AG04450 (cell line): Measurements from ENCODE around the gene EHBP1L1. TPM values are rescaled to one million over a fixed set of nuclear protein-coding genes. Genes with fewer than 3 reads are reported as not detected.
A peak's percentile ranks its signal among the peaks of the same experiment; 100 is the strongest.
"Not testable (repeated sequence)": the region's sequence is repeated elsewhere in the genome, so short reads cannot be mapped to it uniquely, and the experiment has no call there.

ENCODE experiments used
- CTCF ChIA-PET: fragments of 300-600, 350-600 bp; formaldehyde crosslinking; extraction: SDS; loops from one replicate; lab custom pipeline; 2022; ENCODE audit warnings: antibody characterized with exemption, inconsistent platforms; lab: Charles Lee
- POLR2A ChIA-PET: fragments of 350-600 bp; formaldehyde crosslinking; extraction: SDS; loops from one replicate; lab custom pipeline; 2021; ENCODE audit warnings: antibody characterized with exemption, inconsistent platforms; lab: Yijun Ruan, JAX
- DNase-seq: peaks from one replicate; pipeline ENCODE4 v3.0.0-alpha.2; 2011; ENCODE audit warnings: low read depth, low spot score
- H3K27ac ChIP-seq: one replicate; pipeline ENCODE4 v1.5.1; 2012; ENCODE audit warnings: low read depth, low read length, control low read depth
- H3K27me3 ChIP-seq: one replicate; pipeline ENCODE4 v1.6.0; 2012; ENCODE audit warnings: low read length; ENCODE audit not compliant: control insufficient read depth, insufficient read depth
- H3K4me3 ChIP-seq: 2 replicates; pipeline ENCODE4 v1.5.1; 2011; ENCODE audit warnings: mild to moderate bottlenecking, low read depth, low read length, control low read depth
- H3K9me3 ChIP-seq: 2 replicates; pipeline ENCODE4 v1.5.1; 2012; ENCODE audit warnings: low read length; ENCODE audit not compliant: control insufficient read depth, insufficient read depth
- CTCF ChIP-seq: IDR thresholded peaks from 2 replicates; pipeline ENCODE4 v1.5.1; 2011; ENCODE audit warnings: low read depth, low read length, control low read depth, inconsistent platforms
- polyA plus RNA-seq: library from polyadenylated mRNA; depleted of rRNA; stranded (reverse); fragments of >200 nt; gene quantifications from 2 replicates; pipeline ENCODE4 v1.2.3, GENCODE V29; 2011

Gene EHBP1L1
- polyA plus RNA-seq, 1 experiment = 11.3 TPM

DNA sequence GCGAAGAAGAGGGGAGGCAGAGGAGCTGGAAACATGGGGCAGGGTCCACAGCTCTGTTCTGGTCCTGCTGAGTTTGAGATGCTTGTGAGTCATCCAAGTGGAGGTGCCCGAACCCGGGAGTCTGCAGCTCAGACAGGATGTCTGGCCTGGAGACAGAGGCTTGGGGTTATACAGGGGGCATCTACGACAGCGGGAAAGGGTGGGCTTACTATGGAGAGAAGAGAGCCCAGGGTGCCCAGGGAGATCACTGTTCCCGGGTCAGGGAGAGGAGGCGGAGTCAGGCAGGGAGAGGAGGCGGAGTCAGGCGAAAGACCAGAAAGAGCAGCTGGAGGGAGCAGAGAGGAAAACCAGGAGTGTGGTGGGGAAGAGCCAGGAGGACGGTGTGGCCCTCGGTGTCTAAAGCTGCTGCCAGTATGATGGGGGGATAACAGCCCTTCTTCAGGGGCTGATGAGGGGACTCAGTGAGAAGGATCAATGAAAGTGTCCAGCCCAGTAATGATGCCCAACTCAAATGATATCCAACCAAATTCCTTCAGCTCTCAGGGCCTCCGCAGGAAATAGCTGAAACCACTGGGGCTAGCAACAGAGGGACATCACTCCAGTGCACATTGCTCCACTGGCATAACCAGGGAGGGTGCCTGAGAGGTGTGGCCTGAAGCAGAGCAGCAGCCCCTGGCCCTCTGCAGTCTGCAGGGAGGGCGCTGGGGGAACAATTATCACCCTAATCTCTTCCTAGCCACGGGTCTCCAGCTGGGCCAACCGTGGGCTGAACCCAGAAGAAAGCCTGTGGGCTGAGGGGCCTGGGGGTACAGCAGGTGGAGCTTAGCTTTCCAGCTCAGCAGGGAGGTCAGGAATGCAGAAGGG is 15.1 kb upstream of the EHBP1L1 start:
- POLR2A ChIA-PET = interaction anchor here (0.6 to 2.3 kb wide), 7 partner anchors 9 to 297 kb away, joined by 3 to 8 read pairs (median 4); partner anchors contain the start of genes CFL1, FAM89B, NEAT1 and ZNRD2
- TF ChIP-seq CTCF = no peak
- DNase-seq = no peak
- H3K27me3 ChIP-seq = no peaks in the 10 kb centered on the region
- H3K4me3 ChIP-seq = no peak overlapping the region
- no peaks in the 10 kb centered on the region for H3K9me3 ChIP-seq
- peak overlapping the region; percentile 11 for H3K27ac ChIP-seq
- CTCF ChIA-PET = interaction anchor here (0.8 to 3.0 kb wide), 4 partner anchors 9 to 33 kb away, joined by 3 to 28 read pairs (median 14); partner anchors contain the start of genes FAM89B and ZNRD2

DNA sequence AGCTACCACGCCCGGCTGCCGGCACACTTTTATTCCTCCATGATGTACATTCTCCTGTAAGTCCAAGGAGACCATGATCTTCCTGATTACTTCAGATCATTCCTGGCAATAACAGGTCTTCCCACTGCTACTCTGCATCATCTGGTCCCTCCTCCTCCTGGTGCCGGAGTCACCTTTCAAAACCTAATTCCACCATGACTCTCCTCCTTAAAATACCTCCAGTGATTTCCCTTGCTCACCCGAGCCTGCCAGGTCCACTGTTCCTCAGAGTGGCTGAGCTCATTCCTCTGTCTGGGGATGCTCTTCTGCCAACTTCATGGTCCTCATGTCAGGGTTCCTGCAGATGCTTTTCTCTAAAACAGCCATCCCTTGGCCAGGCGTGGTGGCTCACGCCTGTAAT is 13.8 kb upstream of the EHBP1L1 start:
- POLR2A ChIA-PET = no interaction called here
- CTCF ChIA-PET = interaction anchor here (2.7 to 3.0 kb wide), 2 partner anchors 10 to 21 kb away, joined by 20 to 28 read pairs; partner anchors contain the start of genes FAM89B and ZNRD2

GRCh38 chr11:65562788-65563187 is 13.1 kb upstream of the EHBP1L1 start:
- TF ChIP-seq CTCF = no peak
- DNase-seq = no peak
- POLR2A ChIA-PET = no interaction called here
- Histone ChIP-seq H3K27ac (no peak overlapping the region), H3K27me3 (no peaks in the 10 kb centered on the region), H3K9me3 (no peaks in the 10 kb centered on the region), H3K4me3 (no peak overlapping the region)
- CTCF ChIA-PET = interaction anchor here (2.7 to 3.0 kb wide), 2 partner anchors 9 to 22 kb away, joined by 20 to 28 read pairs; partner anchors contain the start of genes FAM89B and ZNRD2

More for the DNA sequence above, 13.8 kb upstream of the EHBP1L1 start:
- no peaks in the 10 kb centered on the region for H3K9me3 ChIP-seq
- DNase-seq = no peak
- no peaks in the 10 kb centered on the region for H3K27me3 ChIP-seq
- H3K4me3 ChIP-seq = no peak overlapping the region
- H3K27ac ChIP-seq = no peak overlapping the region
- TF ChIP-seq CTCF = no peak

- TF ChIP-seq CTCF = no peak
- ChIA-PET POLR2A (no interaction called here), CTCF (interaction anchor here (1.4 kb wide), 1 partner anchor 22 kb away, joined by 3 read pairs; no protein-coding TSS in a partner anchor)
- Histone ChIP-seq H3K9me3 (no peaks in the 10 kb centered on the region), H3K27me3 (no peaks in the 10 kb centered on the region), H3K27ac (no peak overlapping the region), H3K4me3 (no peak overlapping the region)
- DNase-seq = no peak
These were observed 12.3 kb upstream of the EHBP1L1 start for GRCh38 chr11:65563601-65564000.

DNA sequence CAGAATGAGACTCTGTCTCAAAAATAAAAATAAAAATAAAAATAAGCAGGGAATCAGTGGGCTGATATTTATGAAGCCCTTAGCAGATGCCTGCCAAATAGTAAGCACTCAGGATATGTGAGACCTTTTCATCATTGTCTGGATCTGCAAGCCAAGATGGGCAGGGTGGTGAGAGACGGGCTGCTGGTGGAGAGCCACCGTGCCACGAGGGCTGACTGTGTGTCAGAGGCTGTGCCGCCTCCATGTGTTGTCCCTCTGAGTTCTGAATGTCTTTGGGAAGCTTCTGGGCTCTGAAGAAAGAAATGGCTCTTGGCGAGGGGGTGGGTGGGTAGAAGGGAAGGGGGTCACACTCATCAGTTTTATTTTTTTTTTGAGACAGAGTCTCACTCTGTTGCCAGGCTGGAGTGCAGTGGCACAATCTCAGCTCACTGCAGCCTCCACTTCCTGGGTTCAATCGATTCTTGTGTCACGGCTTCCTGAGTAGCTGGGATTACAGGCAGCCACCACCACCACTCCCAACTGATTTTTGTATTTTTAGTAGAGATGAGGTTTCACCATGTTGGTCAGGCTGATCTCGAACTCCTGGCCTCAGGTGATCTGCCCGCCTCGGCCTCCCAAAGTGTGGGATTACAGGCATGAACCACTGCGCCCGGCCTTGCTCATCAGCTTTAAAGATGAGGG is 10.8 kb upstream of the EHBP1L1 start:
- H3K4me3 ChIP-seq, H3K27ac ChIP-seq, H3K27me3 ChIP-seq, DNase-seq, CTCF ChIA-PET, H3K9me3 ChIP-seq: not testable (repeated sequence)
- POLR2A ChIA-PET = interaction anchor here (1.1 kb wide), 1 partner anchor 748 kb away, joined by 3 read pairs; no protein-coding TSS in a partner anchor
